Measurements from ENCODE around the gene LHPP.
"Not testable (repeated sequence)": the region's sequence is repeated elsewhere in the genome, so short reads cannot be mapped to it uniquely, and the experiment has no call there.

Gene LHPP

GRCh38 chr10:124545351-124546054, 83.9 kb downstream of the LHPP start:
- H3K4me3 ChIP-seq (ENCODE audit: low read depth, low read length): no peak overlapping the region
- DNase-seq (ENCODE audit: low read depth, low spot score): no peak
- no peak for TF ChIP-seq CTCF (IDR thresholded peaks at IDR 0.05; ENCODE audit: insufficient read depth, low read length, missing control alignments)
- CTCF ChIA-PET: interaction anchor here (1.9 to 2.3 kb wide), 3 partner anchors 10 to 196 kb away, joined by 8 read pairs; no protein-coding TSS in a partner anchor
- POLR2A ChIA-PET: no interaction called here

- POLR2A ChIA-PET: no interaction called here
- TF ChIP-seq CTCF (IDR thresholded peaks at IDR 0.05; ENCODE audit: insufficient read depth, low read length, missing control alignments): no peak
- no peak overlapping the region for H3K4me3 ChIP-seq (ENCODE audit: low read depth, low read length)
- CTCF ChIA-PET: interaction anchor here (1.9 to 2.3 kb wide), 3 partner anchors 10 to 195 kb away, joined by 8 read pairs; no protein-coding TSS in a partner anchor
- no peak for DNase-seq (ENCODE audit: low read depth, low spot score)
Observed at GRCh38 chr10:124546055-124546369, 84.4 kb downstream of the LHPP start.

- TF ChIP-seq CTCF (IDR thresholded peaks at IDR 0.05; ENCODE audit: insufficient read depth, low read length, missing control alignments): no peak
- H3K4me3 ChIP-seq (ENCODE audit: low read depth, low read length): no peak overlapping the region
- ChIA-PET CTCF (interaction anchor here (1.9 to 2.3 kb wide), 3 partner anchors 11 to 194 kb away, joined by 8 read pairs; no protein-coding TSS in a partner anchor), POLR2A (no interaction called here)
- no peak for DNase-seq (ENCODE audit: low read depth, low spot score)
Observed at GRCh38 chr10:124546957-124547646, 85.5 kb downstream of the LHPP start.

- no peak for TF ChIP-seq CTCF (IDR thresholded peaks at IDR 0.05; ENCODE audit: insufficient read depth, low read length, missing control alignments)
- POLR2A ChIA-PET: no interaction called here
- CTCF ChIA-PET: interaction anchor here (2.3 kb wide), 1 partner anchor 12 kb away, joined by 8 read pairs; no protein-coding TSS in a partner anchor
- no peak overlapping the region for H3K4me3 ChIP-seq (ENCODE audit: low read depth, low read length)
- DNase-seq (ENCODE audit: low read depth, low spot score): no peak
Observed at GRCh38 chr10:124547647-124548168, 86.1 kb downstream of the LHPP start.

- CTCF ChIA-PET: interaction anchor here (0.9 to 1.0 kb wide), 2 partner anchors 9 to 19 kb away, joined by 3 to 4 read pairs; no protein-coding TSS in a partner anchor
- POLR2A ChIA-PET; DNase-seq (ENCODE audit: low read depth, low spot score); H3K4me3 ChIP-seq (ENCODE audit: low read depth, low read length): not testable (repeated sequence)
Observed at GRCh38 chr10:124549171-124549570, 87.5 kb downstream of the LHPP start.

GRCh38 chr10:124550293-124551034, 88.8 kb downstream of the LHPP start:
- TF ChIP-seq CTCF (IDR thresholded peaks at IDR 0.05; ENCODE audit: insufficient read depth, low read length, missing control alignments): no peak
- POLR2A ChIA-PET: no interaction called here
- H3K4me3 ChIP-seq (ENCODE audit: low read depth, low read length): no peak overlapping the region
- no peak for DNase-seq (ENCODE audit: low read depth, low spot score)
- CTCF ChIA-PET: interaction anchor here (1.2 kb wide), 1 partner anchor 20 kb away, joined by 4 read pairs; no protein-coding TSS in a partner anchor
